HFF-Myc (cell line): ENCODE data around the gene SLC15A5.

Experiments used
- DNase-seq: peaks from one replicate; pipeline ENCODE4 v3.0.0-alpha.2; 2011; ENCODE audit warnings: low read depth; ENCODE audit errors: extremely low read depth
- H3K4me3 ChIP-seq: replicated peaks from 2 replicates; pipeline ENCODE4 v1.5.1; 2011; ENCODE audit warnings: low read depth, mild to moderate bottlenecking, control low read depth, low read length
- TF ChIP-seq, protein P1 (sequence below): IDR thresholded peaks from 2 replicates; pipeline ENCODE4 v1.5.1; 2012; ENCODE audit warnings: mild to moderate bottlenecking, low read depth, low read length, control low read depth; ENCODE audit errors: missing control alignments

Gene SLC15A5

DNA sequence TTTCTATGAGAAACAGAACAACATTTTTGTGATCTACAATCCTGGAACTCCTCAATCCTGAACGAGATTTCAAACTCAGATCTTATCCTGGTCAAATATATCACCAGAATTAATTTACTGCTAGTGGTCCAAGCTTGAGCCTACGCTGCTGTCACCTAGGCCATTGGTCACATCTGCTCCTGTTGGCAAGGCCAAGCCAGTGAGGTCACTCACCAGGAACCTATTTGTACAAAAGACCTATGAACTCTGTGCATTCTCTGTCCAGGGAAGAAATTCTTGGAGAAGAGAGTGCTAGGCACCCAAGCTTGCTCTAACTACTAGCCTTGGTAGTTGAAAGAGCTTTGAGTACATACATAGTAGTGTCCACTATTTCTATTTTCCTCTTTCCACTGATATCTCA is 106.1 kb downstream of the SLC15A5 start:
- TF ChIP-seq, protein P1, sequence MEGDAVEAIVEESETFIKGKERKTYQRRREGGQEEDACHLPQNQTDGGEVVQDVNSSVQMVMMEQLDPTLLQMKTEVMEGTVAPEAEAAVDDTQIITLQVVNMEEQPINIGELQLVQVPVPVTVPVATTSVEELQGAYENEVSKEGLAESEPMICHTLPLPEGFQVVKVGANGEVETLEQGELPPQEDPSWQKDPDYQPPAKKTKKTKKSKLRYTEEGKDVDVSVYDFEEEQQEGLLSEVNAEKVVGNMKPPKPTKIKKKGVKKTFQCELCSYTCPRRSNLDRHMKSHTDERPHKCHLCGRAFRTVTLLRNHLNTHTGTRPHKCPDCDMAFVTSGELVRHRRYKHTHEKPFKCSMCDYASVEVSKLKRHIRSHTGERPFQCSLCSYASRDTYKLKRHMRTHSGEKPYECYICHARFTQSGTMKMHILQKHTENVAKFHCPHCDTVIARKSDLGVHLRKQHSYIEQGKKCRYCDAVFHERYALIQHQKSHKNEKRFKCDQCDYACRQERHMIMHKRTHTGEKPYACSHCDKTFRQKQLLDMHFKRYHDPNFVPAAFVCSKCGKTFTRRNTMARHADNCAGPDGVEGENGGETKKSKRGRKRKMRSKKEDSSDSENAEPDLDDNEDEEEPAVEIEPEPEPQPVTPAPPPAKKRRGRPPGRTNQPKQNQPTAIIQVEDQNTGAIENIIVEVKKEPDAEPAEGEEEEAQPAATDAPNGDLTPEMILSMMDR: no peak
- no peak for DNase-seq
- no peak overlapping the region for H3K4me3 ChIP-seq

DNA sequence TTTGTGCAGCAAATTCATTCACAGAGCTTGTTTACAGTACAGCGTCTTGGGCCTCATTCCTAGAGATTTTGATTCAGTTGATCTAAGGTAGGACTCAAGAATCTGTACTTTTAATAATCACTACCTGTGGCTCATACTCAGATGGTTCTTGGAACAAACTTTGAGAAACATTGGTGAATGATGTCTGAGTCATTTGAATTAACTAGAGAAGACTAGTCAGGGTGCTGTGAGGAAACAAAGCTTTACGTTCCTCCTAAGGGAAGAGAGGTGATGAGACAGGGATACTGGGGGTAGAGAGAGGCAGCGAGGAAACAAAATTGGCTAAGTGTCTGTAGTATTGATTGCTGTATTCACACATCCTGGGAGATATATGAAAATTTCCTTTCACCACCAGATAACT is 109.4 kb downstream of the SLC15A5 start:
- no peak for DNase-seq
- TF ChIP-seq, protein P1: no peak
- H3K4me3 ChIP-seq: no peak overlapping the region

DNA sequence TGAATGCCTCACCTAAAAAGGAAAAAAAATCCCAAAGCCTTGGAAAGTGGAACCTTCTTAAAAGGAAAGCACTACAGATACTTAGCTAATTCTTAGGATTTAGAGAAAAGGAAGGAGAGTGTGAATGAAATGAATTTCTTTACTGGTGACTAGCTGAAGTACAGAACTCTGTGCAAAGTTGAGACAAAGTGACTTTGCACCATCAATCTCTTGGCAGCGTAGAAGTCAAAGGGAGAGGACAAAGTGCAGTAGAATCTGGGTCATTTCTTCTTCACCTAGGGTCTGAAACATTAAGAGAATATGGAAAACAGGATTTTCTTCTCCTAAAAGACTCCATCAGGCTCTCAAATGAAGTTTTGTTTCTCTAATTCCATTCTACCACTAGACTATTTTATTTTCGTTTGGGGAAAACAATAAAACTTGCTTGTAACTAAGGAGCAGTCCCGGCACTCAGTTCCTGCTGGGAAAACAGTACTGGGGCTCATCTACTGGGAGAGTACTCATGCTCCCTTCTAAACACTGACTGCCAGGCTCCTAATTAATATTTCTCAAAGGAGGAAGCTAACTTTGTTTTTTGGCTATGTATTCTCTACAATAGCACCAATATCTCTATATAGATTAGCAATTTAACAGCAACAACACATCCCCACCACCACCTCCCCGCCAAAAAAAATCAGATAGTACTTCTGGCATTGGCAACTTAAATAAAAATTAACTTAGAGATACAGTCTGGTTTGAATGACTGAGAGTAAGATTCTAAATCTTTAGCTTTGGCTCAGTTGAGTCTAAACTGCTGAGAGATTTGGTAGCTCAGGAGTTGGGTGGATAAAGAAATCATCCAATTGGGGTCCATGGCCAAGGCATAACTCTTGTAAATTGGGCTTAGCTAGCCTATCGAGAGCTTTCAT is 110.7 kb downstream of the SLC15A5 start:
- DNase-seq: no peak
- no peak overlapping the region for H3K4me3 ChIP-seq
- TF ChIP-seq, protein P1: no peak

DNA sequence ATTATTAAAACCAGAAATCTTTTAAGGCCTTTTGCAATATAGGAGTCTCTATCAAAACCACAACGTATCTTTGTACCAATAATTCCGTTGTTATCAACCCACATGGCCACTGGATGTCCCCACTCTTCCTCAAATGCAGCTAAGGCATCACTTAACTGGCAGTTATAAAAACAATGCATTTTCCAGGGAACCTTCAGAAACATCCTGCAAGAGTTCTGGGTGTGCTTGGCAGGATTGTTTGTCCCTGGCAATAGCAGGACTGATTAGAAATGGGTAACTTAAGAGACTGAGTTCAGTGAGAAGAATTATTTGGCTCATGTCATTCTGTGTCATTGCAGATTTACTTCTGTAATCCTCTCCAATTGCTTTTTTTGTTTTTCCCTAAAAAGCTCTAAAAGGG is 112.0 kb downstream of the SLC15A5 start:
- peak; percentile 12 for DNase-seq
- TF ChIP-seq, protein P1: no peak

DNA sequence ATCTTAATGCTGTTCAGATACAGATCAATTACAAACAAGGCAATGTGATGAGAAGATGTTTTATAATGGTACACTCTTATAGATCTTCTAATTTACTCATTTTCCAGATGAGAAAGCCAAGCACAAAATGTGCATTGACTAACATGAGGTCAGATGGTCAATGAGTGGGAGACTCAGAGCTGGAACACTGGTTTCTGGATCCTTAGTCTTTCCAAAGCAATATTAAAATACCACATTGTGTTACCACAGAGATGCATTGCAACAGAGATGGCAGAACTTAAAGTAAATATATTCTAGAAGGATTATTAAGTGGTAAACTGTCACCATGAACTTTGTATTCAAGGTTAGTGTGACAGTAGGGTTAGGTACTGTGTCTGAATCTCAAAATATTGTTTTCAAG is 113.6 kb downstream of the SLC15A5 start:
- TF ChIP-seq, protein P1: no peak
- DNase-seq: no peak
- no peak overlapping the region for H3K4me3 ChIP-seq

More for the DNA sequence above, 112.0 kb downstream of the SLC15A5 start:
- H3K4me3 ChIP-seq: no peak overlapping the region

DNA sequence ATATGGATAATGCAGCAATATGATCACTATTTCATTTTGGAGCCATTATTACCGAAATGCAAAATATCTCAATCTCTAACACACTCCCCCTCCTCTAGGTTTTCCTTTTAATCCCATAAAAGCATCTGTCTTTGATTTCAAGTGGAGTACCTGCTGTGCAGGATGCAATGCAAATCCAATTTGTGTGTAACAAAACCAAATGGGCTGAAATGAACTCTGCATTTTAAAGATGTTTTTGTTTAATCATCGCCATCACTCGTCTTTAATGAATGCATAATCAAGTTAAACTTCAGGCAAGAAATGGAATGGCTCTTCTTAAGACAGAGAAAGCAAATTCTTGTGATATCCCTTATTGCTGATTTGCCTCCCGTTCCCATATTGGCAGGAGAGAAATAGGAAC is 114.3 kb downstream of the SLC15A5 start:
- no peak for DNase-seq

More for the DNA sequence above, 114.3 kb downstream of the SLC15A5 start:
- no peak overlapping the region for H3K4me3 ChIP-seq
- TF ChIP-seq, protein P1: no peak
